ENCODE data around the gene FGGY. TPM values are rescaled to one million over a fixed set of nuclear protein-coding genes. Genes with fewer than 3 reads are reported as not detected.

Gene FGGY
- total RNA-seq, 4 donors from 2014 or later: 20.6 to 138 (median 32.8) TPM

DNA sequence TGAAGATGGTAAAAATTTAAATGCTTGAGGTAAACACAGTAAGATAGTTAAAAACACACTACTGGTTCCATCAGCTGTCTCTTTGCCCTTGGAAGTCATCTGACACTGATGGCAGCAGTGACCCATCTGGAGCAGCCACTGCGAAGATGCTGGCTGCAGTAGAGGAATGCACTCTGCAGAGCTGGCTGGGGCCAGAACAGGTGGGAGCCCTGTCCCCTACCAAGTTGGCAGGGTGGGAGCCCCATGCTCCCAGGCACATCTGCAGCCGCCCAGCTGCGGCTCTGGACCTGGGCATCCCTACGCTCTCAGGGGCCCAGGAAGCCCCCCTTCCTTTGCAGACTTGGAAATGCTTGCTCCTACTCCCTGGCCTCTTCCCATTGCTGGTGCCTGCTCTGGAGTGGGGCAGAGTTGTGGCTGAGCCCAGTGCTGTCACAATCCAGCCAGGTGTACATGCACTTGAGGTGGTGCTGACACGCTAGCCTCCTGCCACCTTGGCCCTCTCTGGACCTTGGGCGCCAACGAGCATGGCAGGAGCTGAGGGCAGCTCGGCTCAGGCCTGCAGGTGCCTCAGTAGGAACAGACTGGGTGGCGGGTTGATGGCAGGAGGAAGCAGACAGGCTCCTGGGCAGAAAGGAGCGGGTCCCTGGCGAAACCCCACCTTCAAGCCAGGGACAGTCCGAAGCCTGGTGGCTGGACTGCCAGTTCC, 227.0 kb downstream of the FGGY start:
- TF ChIP-seq, protein P1, sequence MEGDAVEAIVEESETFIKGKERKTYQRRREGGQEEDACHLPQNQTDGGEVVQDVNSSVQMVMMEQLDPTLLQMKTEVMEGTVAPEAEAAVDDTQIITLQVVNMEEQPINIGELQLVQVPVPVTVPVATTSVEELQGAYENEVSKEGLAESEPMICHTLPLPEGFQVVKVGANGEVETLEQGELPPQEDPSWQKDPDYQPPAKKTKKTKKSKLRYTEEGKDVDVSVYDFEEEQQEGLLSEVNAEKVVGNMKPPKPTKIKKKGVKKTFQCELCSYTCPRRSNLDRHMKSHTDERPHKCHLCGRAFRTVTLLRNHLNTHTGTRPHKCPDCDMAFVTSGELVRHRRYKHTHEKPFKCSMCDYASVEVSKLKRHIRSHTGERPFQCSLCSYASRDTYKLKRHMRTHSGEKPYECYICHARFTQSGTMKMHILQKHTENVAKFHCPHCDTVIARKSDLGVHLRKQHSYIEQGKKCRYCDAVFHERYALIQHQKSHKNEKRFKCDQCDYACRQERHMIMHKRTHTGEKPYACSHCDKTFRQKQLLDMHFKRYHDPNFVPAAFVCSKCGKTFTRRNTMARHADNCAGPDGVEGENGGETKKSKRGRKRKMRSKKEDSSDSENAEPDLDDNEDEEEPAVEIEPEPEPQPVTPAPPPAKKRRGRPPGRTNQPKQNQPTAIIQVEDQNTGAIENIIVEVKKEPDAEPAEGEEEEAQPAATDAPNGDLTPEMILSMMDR (IDR thresholded peaks at IDR 0.05): no peak
- DNase-seq: no peak
- H3K4me1 ChIP-seq: peaks cover 8 to 16% of the 10 kb centered on the region in 2 donors
- H3K9me3 ChIP-seq: no peaks in the 10 kb centered on the region
- no peaks in the 10 kb centered on the region for H3K27me3 ChIP-seq
- H3K4me3 ChIP-seq: no peak overlapping the region
- intact Hi-C loops (cut with DNase I; ENCODE audit: low total_unique reads): no loop called here
- no peaks in the 10 kb centered on the region for H3K36me3 ChIP-seq
- no peak overlapping the region for H3K27ac ChIP-seq

DNA sequence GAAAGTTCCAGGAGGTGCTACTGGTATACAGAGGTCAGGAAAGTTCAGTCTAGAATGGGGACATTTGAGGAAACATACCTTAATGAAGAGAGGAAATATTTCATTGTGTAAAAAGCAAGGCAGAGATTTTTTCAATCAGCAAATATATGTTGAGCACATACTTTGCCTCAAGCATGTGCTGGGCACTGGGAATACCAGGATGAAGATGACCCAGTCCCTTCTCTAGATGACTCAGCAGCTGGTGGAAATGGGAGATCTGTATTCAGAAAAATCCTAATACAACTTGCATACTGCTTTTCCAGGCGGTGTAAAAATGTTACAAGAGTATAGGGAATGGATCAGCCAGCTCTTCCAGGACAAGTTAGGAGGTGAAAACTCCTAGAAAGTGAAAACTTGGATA, 229.3 kb downstream of the FGGY start:
- no peak for DNase-seq
- intact Hi-C loops (cut with DNase I; ENCODE audit: low total_unique reads): no loop called here
- no peaks in the 10 kb centered on the region for H3K9me3 ChIP-seq
- TF ChIP-seq, protein P1 (IDR thresholded peaks at IDR 0.05): no peak
- no peak for TF ChIP-seq POLR2A (IDR thresholded peaks at IDR 0.05)
- H3K27ac ChIP-seq: no peak overlapping the region
- H3K4me3 ChIP-seq: no peak overlapping the region
- no peaks in the 10 kb centered on the region for H3K27me3 ChIP-seq
- H3K36me3 ChIP-seq: no peaks in the 10 kb centered on the region
- H3K4me1 ChIP-seq: peaks cover 0 to 7% of the 10 kb centered on the region in 2 donors

DNA sequence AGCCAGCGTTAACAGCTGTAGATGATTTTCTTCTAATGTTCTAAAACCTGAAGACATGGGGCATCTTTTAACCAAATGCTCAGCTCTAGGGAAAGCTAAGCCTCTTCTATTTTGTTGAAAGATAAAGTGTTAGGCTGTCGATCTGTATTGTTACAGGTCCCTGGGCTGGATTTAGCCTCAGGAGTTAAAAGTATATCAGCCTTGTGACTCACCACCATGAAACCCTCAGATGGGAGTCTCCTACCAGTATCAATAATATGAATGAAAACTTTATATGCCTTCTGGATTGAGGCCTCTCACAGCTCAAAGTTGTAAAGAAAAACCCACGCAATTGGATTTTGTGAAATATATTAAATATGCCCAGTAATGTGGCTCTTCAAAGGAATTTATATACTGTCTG, 231.6 kb downstream of the FGGY start:
- no peaks in the 10 kb centered on the region for H3K9me3 ChIP-seq
- no peak for TF ChIP-seq POLR2A (IDR thresholded peaks at IDR 0.05)
- TF ChIP-seq, protein P1 (IDR thresholded peaks at IDR 0.05): no peak
- H3K36me3 ChIP-seq: no peaks in the 10 kb centered on the region
- H3K4me3 ChIP-seq: no peak overlapping the region
- H3K4me1 ChIP-seq: no peaks in the 10 kb centered on the region
- DNase-seq: no peak
- no peak overlapping the region for H3K27ac ChIP-seq
- intact Hi-C loops (cut with DNase I; ENCODE audit: low total_unique reads): no loop called here
- H3K27me3 ChIP-seq: no peaks in the 10 kb centered on the region

DNA sequence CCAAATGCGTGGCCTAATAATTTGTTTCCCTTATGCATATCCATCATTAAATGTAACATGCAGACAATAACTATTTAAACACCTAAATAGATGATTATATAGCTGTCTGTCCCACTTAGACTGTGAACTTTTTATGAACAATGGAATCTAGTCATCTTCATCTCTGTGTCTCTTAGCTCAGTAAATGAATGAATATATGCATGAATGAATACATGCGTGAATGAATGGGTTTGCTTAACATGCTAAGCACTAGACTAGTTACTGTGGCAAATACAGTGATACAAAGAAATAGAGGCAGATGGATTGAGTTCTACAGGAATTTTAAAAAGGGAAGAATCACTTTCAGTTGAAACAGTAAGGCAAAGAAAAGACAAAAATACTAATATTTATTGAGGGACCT, 232.0 kb downstream of the FGGY start:
- TF ChIP-seq, protein P1 (IDR thresholded peaks at IDR 0.05): no peak
- TF ChIP-seq POLR2A (IDR thresholded peaks at IDR 0.05): no peak

DNA sequence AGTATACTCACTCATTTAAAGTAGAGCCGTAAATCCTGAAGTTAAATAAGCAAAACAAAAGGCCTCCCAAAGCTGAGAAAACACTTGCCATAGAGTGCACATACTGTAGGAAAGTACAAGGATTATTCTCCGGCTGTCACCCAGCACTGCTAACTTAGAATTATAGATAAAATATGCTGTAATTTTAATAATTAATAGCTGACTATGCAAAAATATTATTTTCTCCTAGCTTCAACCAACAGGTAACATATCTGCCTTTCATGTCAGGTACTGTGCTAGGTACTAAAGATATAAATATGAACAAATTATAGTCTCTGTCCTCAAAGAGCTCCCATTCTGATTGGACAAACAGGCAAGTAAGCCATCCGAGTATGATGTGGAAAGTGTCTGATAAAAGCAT, 233.2 kb downstream of the FGGY start:
- intact Hi-C loops (cut with DNase I; ENCODE audit: low total_unique reads): no loop called here
- TF ChIP-seq, protein P1 (IDR thresholded peaks at IDR 0.05): no peak
- no peak for TF ChIP-seq POLR2A (IDR thresholded peaks at IDR 0.05)
- DNase-seq: no peak

More for the DNA sequence above, 232.0 kb downstream of the FGGY start:
- H3K27me3 ChIP-seq: no peaks in the 10 kb centered on the region
- H3K4me1 ChIP-seq: no peaks in the 10 kb centered on the region
- intact Hi-C loops (cut with DNase I; ENCODE audit: low total_unique reads): no loop called here
- H3K9me3 ChIP-seq: no peaks in the 10 kb centered on the region
- H3K36me3 ChIP-seq: no peaks in the 10 kb centered on the region
- H3K4me3 ChIP-seq: no peak overlapping the region
- no peak for DNase-seq
- no peak overlapping the region for H3K27ac ChIP-seq

More for the DNA sequence above, 233.2 kb downstream of the FGGY start:
- H3K4me3 ChIP-seq: no peak overlapping the region
- no peaks in the 10 kb centered on the region for H3K27me3 ChIP-seq
- H3K9me3 ChIP-seq: no peaks in the 10 kb centered on the region
- H3K27ac ChIP-seq: no peak overlapping the region
- no peaks in the 10 kb centered on the region for H3K36me3 ChIP-seq
- H3K4me1 ChIP-seq: no peaks in the 10 kb centered on the region

All from uterus (tissue), 4 donors.